Measurements from ENCODE around the gene NEUROG1. TPM values are rescaled to one million over a fixed set of nuclear protein-coding genes. Genes with fewer than 3 reads are reported as not detected.

Gene NEUROG1
- polyA plus RNA-seq, 3 donors = not detected

DNA sequence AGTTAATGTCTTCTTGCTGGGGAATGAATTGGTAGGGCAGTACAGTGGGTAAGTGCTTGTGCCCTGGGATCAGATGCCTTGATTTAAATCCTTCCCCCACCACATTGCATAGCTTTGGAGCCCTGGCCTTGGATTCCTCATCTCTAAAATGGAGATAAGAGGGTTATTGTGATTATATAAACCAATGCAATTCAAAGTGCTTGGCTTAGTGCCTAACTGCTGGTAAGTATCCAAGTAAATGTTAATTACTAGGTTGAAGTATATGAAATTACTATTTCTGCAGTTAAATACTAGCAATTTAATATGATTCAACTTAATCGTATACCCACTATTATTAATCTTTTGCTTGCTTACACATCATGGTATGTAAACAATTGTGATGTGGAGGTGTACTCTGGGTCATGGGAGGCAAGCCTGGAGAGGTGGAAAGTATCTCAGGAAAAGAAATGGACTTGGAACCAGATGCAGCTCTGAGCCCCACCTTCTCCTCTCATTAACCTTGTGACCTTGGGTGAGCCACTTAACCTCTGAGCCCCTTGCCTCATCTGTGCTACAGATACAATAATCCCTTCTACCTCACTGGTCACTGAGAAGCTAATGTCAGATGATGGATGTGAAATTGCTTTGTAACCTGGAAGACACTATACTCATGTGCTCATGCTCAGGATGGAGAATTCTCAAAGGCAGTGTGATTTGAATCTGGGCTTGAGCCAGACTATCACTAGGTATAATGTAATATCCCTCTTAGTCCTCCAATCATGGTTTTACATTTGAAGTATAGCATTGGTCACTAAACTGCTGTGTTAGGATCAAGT is 23.8 kb downstream of the NEUROG1 start:
- H3K27me3 ChIP-seq (ENCODE audit: control insufficient read depth in 2 of 2, insufficient read depth in 2 of 2, low read length in 2 of 2) = peaks cover 49 to 64% of the 10 kb centered on the region in 2 donors
- Mint-ChIP-seq H3K9me3 (peaks cover 0 to 5% (median 3%) of the 10 kb centered on the region in 7 donors), H3K4me1 (peaks cover 4% of the 10 kb centered on the region), H3K4me3 (peak overlapping the region in 1 of 2 donors; percentile 39), H3K27me3 (ENCODE audit: low read depth in 3 of 3) (peaks cover 42 to 60% (median 48%) of the 10 kb centered on the region in 3 donors), H3K27ac (no peak overlapping the region), H3K36me3 (peaks cover 0 to 2% of the 10 kb centered on the region in 2 donors)
- WGBS (ENCODE audit: insufficient coverage) = no CpG with 5 or more reads among the region's 1 CpG
- no peaks in the 10 kb centered on the region for H3K36me3 ChIP-seq (replicated peaks in 1 of 2; ENCODE audit: control insufficient read depth in 1 of 2, insufficient read depth in 2 of 2, low read length in 2 of 2)
- H3K4me3 ChIP-seq (replicated peaks in 1 of 3; ENCODE audit: low read depth in 2 of 3, low read length in 3 of 3) = no peak overlapping the region
- H3K9ac ChIP-seq (ENCODE audit: insufficient read depth, low read length, poor library complexity, severe bottlenecking) = no peak overlapping the region
- H3K27ac ChIP-seq (ENCODE audit: low read depth in 1 of 2, low read length in 2 of 2) = no peak overlapping the region
- intact Hi-C loops (cut with micrococcal nuclease) = no loop called here
- H3K4me1 ChIP-seq (ENCODE audit: control insufficient read depth in 1 of 2, insufficient read depth in 2 of 2, low read length in 2 of 2) = no peaks in the 10 kb centered on the region
- TF ChIP-seq, protein P1, sequence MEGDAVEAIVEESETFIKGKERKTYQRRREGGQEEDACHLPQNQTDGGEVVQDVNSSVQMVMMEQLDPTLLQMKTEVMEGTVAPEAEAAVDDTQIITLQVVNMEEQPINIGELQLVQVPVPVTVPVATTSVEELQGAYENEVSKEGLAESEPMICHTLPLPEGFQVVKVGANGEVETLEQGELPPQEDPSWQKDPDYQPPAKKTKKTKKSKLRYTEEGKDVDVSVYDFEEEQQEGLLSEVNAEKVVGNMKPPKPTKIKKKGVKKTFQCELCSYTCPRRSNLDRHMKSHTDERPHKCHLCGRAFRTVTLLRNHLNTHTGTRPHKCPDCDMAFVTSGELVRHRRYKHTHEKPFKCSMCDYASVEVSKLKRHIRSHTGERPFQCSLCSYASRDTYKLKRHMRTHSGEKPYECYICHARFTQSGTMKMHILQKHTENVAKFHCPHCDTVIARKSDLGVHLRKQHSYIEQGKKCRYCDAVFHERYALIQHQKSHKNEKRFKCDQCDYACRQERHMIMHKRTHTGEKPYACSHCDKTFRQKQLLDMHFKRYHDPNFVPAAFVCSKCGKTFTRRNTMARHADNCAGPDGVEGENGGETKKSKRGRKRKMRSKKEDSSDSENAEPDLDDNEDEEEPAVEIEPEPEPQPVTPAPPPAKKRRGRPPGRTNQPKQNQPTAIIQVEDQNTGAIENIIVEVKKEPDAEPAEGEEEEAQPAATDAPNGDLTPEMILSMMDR (IDR thresholded peaks at IDR 0.05) = no peak
- H4K20me1 ChIP-seq (ENCODE audit: insufficient read depth, low read length) = no peaks in the 10 kb centered on the region
- no peak overlapping the region for H3K4me2 ChIP-seq (replicated peaks; ENCODE audit: extremely low read depth, low read length, poor library complexity, severe bottlenecking)
- H2AFZ ChIP-seq (ENCODE audit: insufficient read depth, low read depth, low read length, poor library complexity, severe bottlenecking) = no peak overlapping the region
- H3K79me2 ChIP-seq (ENCODE audit: insufficient read depth, low read length) = no peaks in the 10 kb centered on the region
- H3K9me3 ChIP-seq (replicated peaks in 1 of 2; ENCODE audit: control insufficient read depth in 1 of 2, insufficient read depth in 1 of 2, low read length in 2 of 2) = peaks cover 0 to 4% of the 10 kb centered on the region in 2 donors
- no peak for DNase-seq

- Histone ChIP-seq H3K4me1 (ENCODE audit: control insufficient read depth in 1 of 2, insufficient read depth in 2 of 2, low read length in 2 of 2) (no peaks in the 10 kb centered on the region), H3K9ac (ENCODE audit: insufficient read depth, low read length, poor library complexity, severe bottlenecking) (no peak overlapping the region), H3K27ac (ENCODE audit: low read depth in 1 of 2, low read length in 2 of 2) (no peak overlapping the region), H2AFZ (ENCODE audit: insufficient read depth, low read depth, low read length, poor library complexity, severe bottlenecking) (no peak overlapping the region), H3K36me3 (replicated peaks in 1 of 2; ENCODE audit: control insufficient read depth in 1 of 2, insufficient read depth in 2 of 2, low read length in 2 of 2) (no peaks in the 10 kb centered on the region), H3K9me3 (replicated peaks in 1 of 2; ENCODE audit: control insufficient read depth in 1 of 2, insufficient read depth in 1 of 2, low read length in 2 of 2) (peaks cover 0 to 4% of the 10 kb centered on the region in 2 donors), H3K79me2 (ENCODE audit: insufficient read depth, low read length) (no peaks in the 10 kb centered on the region), H3K4me2 (replicated peaks; ENCODE audit: extremely low read depth, low read length, poor library complexity, severe bottlenecking) (no peak overlapping the region), H3K4me3 (replicated peaks in 1 of 3; ENCODE audit: low read depth in 2 of 3, low read length in 3 of 3) (no peak overlapping the region), H3K27me3 (ENCODE audit: control insufficient read depth in 2 of 2, insufficient read depth in 2 of 2, low read length in 2 of 2) (peaks cover 46 to 57% of the 10 kb centered on the region in 2 donors), H4K20me1 (ENCODE audit: insufficient read depth, low read length) (no peaks in the 10 kb centered on the region)
- peak overlapping the region in 1 of 2 donors; percentile 64 for H3K4me3 Mint-ChIP-seq
- H3K27me3 Mint-ChIP-seq (ENCODE audit: low read depth in 3 of 3) = peaks cover 38 to 49% (median 49%) of the 10 kb centered on the region in 3 donors
- DNase-seq = no peak
- H3K4me1 Mint-ChIP-seq = peaks cover 4% of the 10 kb centered on the region
- WGBS (ENCODE audit: insufficient coverage) = 76% methylated on average over 3 of the region's 6 CpGs
- TF ChIP-seq, protein P1 (IDR thresholded peaks at IDR 0.05) = no peak
- intact Hi-C loops (cut with micrococcal nuclease) = no loop called here
- peaks cover 0 to 2% of the 10 kb centered on the region in 2 donors for H3K36me3 Mint-ChIP-seq
- H3K9me3 Mint-ChIP-seq = peaks cover 0 to 5% (median 2%) of the 10 kb centered on the region in 7 donors
- H3K27ac Mint-ChIP-seq = no peak overlapping the region
Observed at GRCh38 chr5:135509995-135510394, 25.8 kb downstream of the NEUROG1 start.
